Right atrium auricular region (tissue), 2 donors: ENCODE data around the gene NUDT7. TPM values are rescaled to one million over a fixed set of nuclear protein-coding genes. Genes with fewer than 3 reads are reported as not detected.

Source experiments
- DNase-seq: peaks from one replicate; pipeline ENCODE4 v3.0.0-alpha.2; 2019; ENCODE audit warnings: low spot score
- H3K27ac ChIP-seq, 2 donors: fragments of 200-600 bp; sonication (generic); 1 replicate in 1 of 2; 2 replicates in 1 of 2; pipeline ENCODE4 v1.5.1; 2016 to 2019
- H3K27me3 ChIP-seq, 2 donors: fragments of 200-600 bp; sonication (generic); one replicate each; pipeline versions ENCODE4 v1.5.1 to v1.6.0; 2017 to 2019
- H3K36me3 ChIP-seq: fragments of 200-600 bp; sonication (generic); one replicate; pipeline ENCODE4 v1.5.1; 2016
- H3K4me1 ChIP-seq, 2 donors: fragments of 200-600 bp; sonication (generic); one replicate each; pipeline versions ENCODE4 v1.5.1 to v1.6.0; 2017 to 2019
- H3K4me3 ChIP-seq, 2 donors: fragments of 200-600 bp; sonication (generic); 1 replicate in 1 of 2; 2 replicates in 1 of 2; pipeline ENCODE4 v1.5.1; 2017 to 2019; ENCODE audit warnings: mild to moderate bottlenecking in 1 of 2, moderate library complexity in 1 of 2
- H3K9me3 ChIP-seq, 2 donors: fragments of 200-600 bp; sonication (generic); one replicate each; pipeline ENCODE4 v1.5.1; 2019
- total RNA-seq, 2 donors: library from RNA; depleted of rRNA; stranded (reverse); fragments of >200 nt; gene quantifications; one replicate each; pipeline ENCODE4 v1.1.0, GENCODE V29; 2016
- TF ChIP-seq, protein P1 (sequence below), 2 donors: fragments of 200-600 bp; sonication (generic); IDR thresholded peaks; one replicate each; pipeline ENCODE4 v1.5.1; 2019; ENCODE audit warnings: antibody characterized with exemption in 2 of 2

The NUDT7 gene
- total RNA-seq, 2 donors from 2014 or later = 15.0 to 35.0 TPM

DNA sequence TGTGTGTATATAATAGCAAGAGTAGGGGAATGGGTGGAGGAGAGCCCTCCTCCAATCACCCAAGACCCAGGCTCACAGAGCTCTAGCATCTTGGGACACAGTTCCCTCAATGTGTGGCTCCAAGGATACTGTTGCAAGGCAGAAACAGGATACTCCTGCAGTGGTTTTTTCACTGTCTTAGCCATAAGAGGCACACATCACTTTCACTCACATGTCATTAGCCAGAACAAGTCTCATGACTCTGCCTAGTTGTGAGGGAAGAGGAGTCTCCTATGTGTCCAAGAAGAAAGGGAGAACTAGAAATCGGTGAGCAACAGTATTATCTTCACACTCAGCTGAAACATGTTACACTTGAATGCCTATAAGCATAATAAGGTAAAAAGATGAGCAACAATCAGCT lies 11.1 kb upstream of the NUDT7 start:
- Histone ChIP-seq H3K36me3 (no peaks in the 10 kb centered on the region), H3K4me3 (no peak overlapping the region), H3K9me3 (no peaks in the 10 kb centered on the region), H3K4me1 (no peaks in the 10 kb centered on the region), H3K27ac (no peak overlapping the region), H3K27me3 (no peaks in the 10 kb centered on the region)
- TF ChIP-seq, protein P1, sequence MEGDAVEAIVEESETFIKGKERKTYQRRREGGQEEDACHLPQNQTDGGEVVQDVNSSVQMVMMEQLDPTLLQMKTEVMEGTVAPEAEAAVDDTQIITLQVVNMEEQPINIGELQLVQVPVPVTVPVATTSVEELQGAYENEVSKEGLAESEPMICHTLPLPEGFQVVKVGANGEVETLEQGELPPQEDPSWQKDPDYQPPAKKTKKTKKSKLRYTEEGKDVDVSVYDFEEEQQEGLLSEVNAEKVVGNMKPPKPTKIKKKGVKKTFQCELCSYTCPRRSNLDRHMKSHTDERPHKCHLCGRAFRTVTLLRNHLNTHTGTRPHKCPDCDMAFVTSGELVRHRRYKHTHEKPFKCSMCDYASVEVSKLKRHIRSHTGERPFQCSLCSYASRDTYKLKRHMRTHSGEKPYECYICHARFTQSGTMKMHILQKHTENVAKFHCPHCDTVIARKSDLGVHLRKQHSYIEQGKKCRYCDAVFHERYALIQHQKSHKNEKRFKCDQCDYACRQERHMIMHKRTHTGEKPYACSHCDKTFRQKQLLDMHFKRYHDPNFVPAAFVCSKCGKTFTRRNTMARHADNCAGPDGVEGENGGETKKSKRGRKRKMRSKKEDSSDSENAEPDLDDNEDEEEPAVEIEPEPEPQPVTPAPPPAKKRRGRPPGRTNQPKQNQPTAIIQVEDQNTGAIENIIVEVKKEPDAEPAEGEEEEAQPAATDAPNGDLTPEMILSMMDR (IDR thresholded peaks at IDR 0.05) = no peak
- DNase-seq = no peak

DNA sequence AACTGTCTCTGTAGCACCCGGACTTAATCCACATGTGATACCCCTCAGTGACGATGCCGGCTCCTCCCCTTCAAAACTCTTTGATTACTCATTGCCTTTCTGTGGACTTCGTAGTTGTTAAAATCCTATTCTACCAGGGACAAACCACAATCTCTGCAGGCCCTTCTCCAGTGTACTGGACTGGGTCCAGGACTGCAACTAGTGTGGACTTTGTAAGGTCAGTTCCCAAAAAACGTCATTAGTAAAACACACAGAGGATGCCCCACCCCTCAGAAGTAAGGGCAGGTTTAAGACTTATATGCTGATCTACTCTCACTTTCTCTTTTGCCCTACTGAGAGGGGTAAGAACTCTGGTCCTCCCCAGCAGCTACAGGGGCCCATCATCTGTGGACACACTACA lies 10.5 kb upstream of the NUDT7 start:
- DNase-seq = no peak
- H3K36me3 ChIP-seq = no peaks in the 10 kb centered on the region
- no peaks in the 10 kb centered on the region for H3K4me1 ChIP-seq
- TF ChIP-seq, protein P1 (IDR thresholded peaks at IDR 0.05) = no peak
- no peaks in the 10 kb centered on the region for H3K27me3 ChIP-seq
- no peak overlapping the region for H3K4me3 ChIP-seq
- H3K9me3 ChIP-seq = no peaks in the 10 kb centered on the region
- H3K27ac ChIP-seq = no peak overlapping the region

DNA sequence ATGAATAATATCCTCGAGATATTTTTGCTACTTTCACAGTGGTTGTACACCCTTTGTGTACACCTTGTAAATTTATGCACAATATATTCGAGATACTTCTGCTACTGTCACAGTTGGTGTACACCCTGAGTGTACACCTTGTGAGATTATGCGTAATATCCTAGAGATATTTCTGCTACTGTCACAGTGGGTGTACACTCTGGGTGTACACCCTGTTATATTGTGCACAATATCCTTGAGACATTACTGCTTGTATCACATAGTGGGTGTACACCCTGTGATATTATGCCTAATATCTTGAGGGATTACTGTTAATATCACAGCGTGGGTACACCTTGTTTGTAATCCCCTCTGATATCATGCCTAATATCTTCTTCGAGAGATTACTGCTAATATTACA lies 7.2 kb upstream of the NUDT7 start:
- Histone ChIP-seq H3K9me3 (no peaks in the 10 kb centered on the region), H3K36me3 (no peaks in the 10 kb centered on the region), H3K27me3 (no peaks in the 10 kb centered on the region), H3K4me1 (no peaks in the 10 kb centered on the region), H3K27ac (no peak overlapping the region), H3K4me3 (no peak overlapping the region)
- DNase-seq = no peak
- TF ChIP-seq, protein P1 (IDR thresholded peaks at IDR 0.05) = no peak

DNA sequence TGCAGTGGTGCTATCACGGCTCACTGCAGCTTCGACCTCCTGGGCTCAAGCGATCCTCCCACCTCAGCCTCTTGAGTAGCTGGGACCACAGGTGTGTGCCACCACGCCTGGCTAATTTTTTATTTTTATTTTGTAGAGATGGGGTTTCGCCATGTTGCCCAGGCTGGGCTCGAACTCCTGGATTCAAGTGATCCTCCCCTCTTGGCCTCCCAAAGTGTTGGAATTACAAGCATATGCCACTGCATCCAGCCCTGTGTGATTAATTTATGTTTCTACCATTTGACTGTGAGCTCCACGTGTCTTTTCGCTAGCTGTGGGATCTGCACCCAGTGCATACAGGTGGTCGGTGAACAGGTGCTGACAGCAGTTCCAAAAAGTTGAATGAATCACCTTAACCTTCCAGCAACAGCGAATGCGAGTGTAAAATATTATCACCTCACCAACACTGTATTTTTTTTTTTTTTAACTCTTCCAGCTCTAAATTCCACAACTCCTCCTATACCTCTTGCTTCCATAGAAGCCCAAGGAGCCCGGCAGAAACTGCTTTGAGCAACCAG lies 484 bp upstream of the NUDT7 start:
- H3K27ac ChIP-seq = no peak overlapping the region
- no peak for DNase-seq
- no peaks in the 10 kb centered on the region for H3K36me3 ChIP-seq
- peaks cover 0 to 5% of the 10 kb centered on the region in 2 donors for H3K4me1 ChIP-seq
- no peaks in the 10 kb centered on the region for H3K27me3 ChIP-seq
- TF ChIP-seq, protein P1 (IDR thresholded peaks at IDR 0.05) = no peak
- H3K4me3 ChIP-seq = peak overlapping the region in 1 of 2 donors; percentile 71
- H3K9me3 ChIP-seq = no peaks in the 10 kb centered on the region

DNA sequence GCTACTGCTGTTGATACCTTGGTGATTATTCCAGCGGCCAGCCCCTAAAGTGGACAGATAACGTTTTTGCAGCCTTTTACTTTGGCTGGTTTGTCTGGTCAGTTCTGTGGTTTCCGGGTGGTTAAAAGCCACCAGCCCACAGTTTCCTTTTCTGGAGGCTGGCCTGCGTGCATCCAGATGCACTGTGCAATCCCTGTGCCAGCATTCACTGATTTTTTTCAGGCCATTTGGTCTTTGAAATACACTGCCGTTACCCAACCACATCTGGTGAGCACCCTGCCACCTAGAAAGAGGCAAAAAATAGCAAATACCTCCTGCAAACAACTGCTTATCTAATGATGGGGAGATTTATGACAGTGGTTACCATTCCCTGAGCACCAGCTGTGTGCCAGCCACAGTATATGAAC lies 797 bp downstream of the NUDT7 start:
- no peaks in the 10 kb centered on the region for H3K36me3 ChIP-seq
- TF ChIP-seq, protein P1 (IDR thresholded peaks at IDR 0.05) = no peak
- H3K4me3 ChIP-seq = peak overlapping the region; percentile 71 to 79
- H3K27ac ChIP-seq = peak overlapping the region; percentile 89 to 91
- no peaks in the 10 kb centered on the region for H3K9me3 ChIP-seq
- peaks cover 0 to 5% of the 10 kb centered on the region in 2 donors for H3K4me1 ChIP-seq
- DNase-seq = no peak
- H3K27me3 ChIP-seq = no peaks in the 10 kb centered on the region

DNA sequence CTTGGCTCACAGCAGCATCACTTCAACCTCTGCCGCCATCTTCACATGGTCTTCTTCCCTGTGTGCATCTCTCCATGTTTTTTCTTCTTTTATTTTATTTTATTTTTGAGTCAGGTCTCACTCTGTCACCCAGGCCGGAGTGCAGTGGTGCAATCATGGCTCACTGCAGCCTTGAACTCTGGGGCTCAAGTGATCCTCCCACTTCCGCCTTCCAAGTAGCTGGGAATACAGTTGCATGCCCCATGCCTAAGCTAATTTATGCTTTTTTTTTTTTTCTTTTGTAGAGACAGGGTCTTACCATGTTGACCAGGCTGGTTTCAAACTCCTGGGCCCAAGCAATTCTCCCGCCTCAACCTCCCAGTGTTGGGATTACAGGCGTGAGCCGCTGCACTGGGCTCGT lies 1.9 kb downstream of the NUDT7 start:
- no peak overlapping the region for H3K27ac ChIP-seq
- H3K9me3 ChIP-seq = no peaks in the 10 kb centered on the region
- peaks cover 0 to 5% of the 10 kb centered on the region in 2 donors for H3K4me1 ChIP-seq
- DNase-seq = no peak
- H3K36me3 ChIP-seq = no peaks in the 10 kb centered on the region
- no peaks in the 10 kb centered on the region for H3K27me3 ChIP-seq
- TF ChIP-seq, protein P1 (IDR thresholded peaks at IDR 0.05) = no peak
- H3K4me3 ChIP-seq = no peak overlapping the region
